Neural progenitor cell (in vitro differentiated cells): ENCODE measurements around the gene FAIM. TPM values are rescaled to one million over a fixed set of nuclear protein-coding genes. Genes with fewer than 3 reads are reported as not detected.
"Not testable (repeated sequence)": the region's sequence is repeated elsewhere in the genome, so short reads cannot be mapped to it uniquely, and the experiment has no call there.

Experiments
- DNase-seq: peaks from one replicate; pipeline ENCODE4 v3.0.0-alpha.2; 2016; ENCODE audit warnings: low spot score
- H2AFZ ChIP-seq: fragments of 200-600 bp; sonication (generic); replicated peaks from 2 replicates; pipeline ENCODE4 v1.6.1; 2016; ENCODE audit warnings: antibody characterized with exemption
- H3F3A ChIP-seq: fragments of 200-600 bp; sonication (generic); 2 replicates; pipeline ENCODE4 v1.6.1; 2016; ENCODE audit warnings: antibody characterized with exemption, low read depth
- H3K27ac ChIP-seq: fragments of 200-600 bp; sonication (generic); 2 replicates; pipeline ENCODE4 v1.5.1; 2016; ENCODE audit warnings: mild to moderate bottlenecking
- H3K27me3 ChIP-seq: fragments of 200-600 bp; sonication (generic); 2 replicates; pipeline ENCODE4 v1.6.1; 2016; ENCODE audit warnings: mild to moderate bottlenecking, moderate library complexity
- H3K36me3 ChIP-seq: fragments of 200-600 bp; sonication (generic); 2 replicates; pipeline ENCODE4 v1.5.1; 2016
- H3K4me1 ChIP-seq: fragments of 200-600 bp; sonication (generic); 2 replicates; pipeline ENCODE4 v1.6.1; 2016; ENCODE audit warnings: mixed run types
- H3K4me2 ChIP-seq: fragments of 200-600 bp; sonication (generic); 2 replicates; pipeline ENCODE4 v1.6.1; 2016
- H3K4me3 ChIP-seq: fragments of 200-600 bp; sonication (generic); 2 replicates; pipeline ENCODE4 v1.5.1; 2016
- H3K79me2 ChIP-seq: fragments of 200-600 bp; sonication (generic); 2 replicates; pipeline ENCODE4 v1.6.1; 2016; ENCODE audit warnings: low read depth
- H3K9ac ChIP-seq: fragments of 200-600 bp; sonication (generic); 2 replicates; pipeline ENCODE4 v1.6.1; 2016
- H3K9me3 ChIP-seq: fragments of 200-600 bp; sonication (generic); 2 replicates; pipeline ENCODE4 v1.5.1; 2016; ENCODE audit warnings: low read depth
- H4K20me1 ChIP-seq: fragments of 200-600 bp; sonication (generic); 2 replicates; pipeline ENCODE4 v1.6.1; 2016; ENCODE audit warnings: low read depth
- H3K27ac Mint-ChIP-seq: 3 replicates; pipeline ENCODE4 v1.8.0; 2021; ENCODE audit warnings: mixed read lengths
- H3K27me3 Mint-ChIP-seq: 2 replicates; pipeline ENCODE4 v1.8.0; 2022; ENCODE audit warnings: low read depth, mild to moderate bottlenecking, inconsistent platforms, moderate library complexity, mixed read lengths; ENCODE audit not compliant: insufficient read depth
- H3K36me3 Mint-ChIP-seq: 3 replicates; pipeline ENCODE4 v1.8.0; 2021; ENCODE audit warnings: mixed read lengths
- H3K4me1 Mint-ChIP-seq: 3 replicates; pipeline ENCODE4 v1.8.0; 2021; ENCODE audit warnings: mixed read lengths
- H3K4me3 Mint-ChIP-seq: 3 replicates; pipeline ENCODE4 v1.8.0; 2021; ENCODE audit warnings: mild to moderate bottlenecking, moderate library complexity, mixed read lengths
- H3K9me3 Mint-ChIP-seq: 3 replicates; pipeline ENCODE4 v1.8.0; 2020; ENCODE audit warnings: mixed read lengths
- CTCF ChIP-seq: fragments of 200-600 bp; sonication (generic); IDR thresholded peaks from 2 replicates; pipeline ENCODE4 v1.5.1; 2017; ENCODE audit warnings: antibody characterized with exemption, mild to moderate bottlenecking
- EZH2 ChIP-seq: fragments of 200-600 bp; sonication (generic); IDR thresholded peaks from 2 replicates; pipeline ENCODE4 v1.6.1; 2017; ENCODE audit warnings: antibody characterized with exemption, mild to moderate bottlenecking, moderate library complexity
- EZH2phosphoT487 ChIP-seq: fragments of 200-600 bp; sonication (generic); IDR thresholded peaks from 2 replicates; pipeline ENCODE4 v1.6.1; 2017; ENCODE audit warnings: antibody characterized with exemption
- total RNA-seq: library from RNA; depleted of rRNA; stranded (reverse); fragments of >200 nt; gene quantifications from 2 replicates; pipeline ENCODE4 v1.2.3, GENCODE V29; 2015; ENCODE audit warnings: low replicate concordance

Gene FAIM
- total RNA-seq, 1 donor from 2014 or later = 13.2 TPM

GRCh38 chr3:138678874-138679392 is 70.4 kb downstream of the FAIM start:
- no peaks in the 10 kb centered on the region for H3K27me3 ChIP-seq
- no peak for DNase-seq
- no peak overlapping the region for H3K4me3 ChIP-seq
- no peak overlapping the region for H3K9ac ChIP-seq
- H3K27ac Mint-ChIP-seq = peak overlapping the region; percentile 46
- peaks cover 28% of the 10 kb centered on the region for H3K36me3 Mint-ChIP-seq
- no peak overlapping the region for H2AFZ ChIP-seq
- no peaks in the 10 kb centered on the region for H4K20me1 ChIP-seq
- no peaks in the 10 kb centered on the region for H3K9me3 ChIP-seq
- H3K79me2 ChIP-seq = no peaks in the 10 kb centered on the region
- H3K4me1 ChIP-seq = no peaks in the 10 kb centered on the region
- H3K27ac ChIP-seq = no peak overlapping the region
- H3K4me2 ChIP-seq = no peak overlapping the region
- no peaks in the 10 kb centered on the region for H3F3A ChIP-seq
- H3K4me1 Mint-ChIP-seq = peaks cover 2% of the 10 kb centered on the region
- no peaks in the 10 kb centered on the region for H3K27me3 Mint-ChIP-seq
- TF ChIP-seq CTCF (no peak), EZH2 (no peak), EZH2phosphoT487 (no peak)
- H3K4me3 Mint-ChIP-seq = no peak overlapping the region
- H3K9me3 Mint-ChIP-seq = peaks cover 20% of the 10 kb centered on the region
- peaks cover 9% of the 10 kb centered on the region for H3K36me3 ChIP-seq

- peaks cover 10% of the 10 kb centered on the region for H3K36me3 Mint-ChIP-seq
- not testable (repeated sequence) for H3K4me2 ChIP-seq, H3K9me3 Mint-ChIP-seq, H3K27me3 Mint-ChIP-seq, H3K79me2 ChIP-seq, H3K36me3 ChIP-seq, H3K9ac ChIP-seq, H3K9me3 ChIP-seq, H4K20me1 ChIP-seq, H3K4me1 ChIP-seq, H3K27ac Mint-ChIP-seq, H3K27ac ChIP-seq, DNase-seq, H3K4me3 ChIP-seq, H3K4me3 Mint-ChIP-seq, H3K27me3 ChIP-seq, H2AFZ ChIP-seq, H3K4me1 Mint-ChIP-seq, H3F3A ChIP-seq
Measured at GRCh38 chr3:138680974-138681373, 72.4 kb downstream of the FAIM start.

GRCh38 chr3:138681463-138682220 is 73.1 kb downstream of the FAIM start:
- H3F3A ChIP-seq = no peaks in the 10 kb centered on the region
- H3K36me3 ChIP-seq = peaks cover 5% of the 10 kb centered on the region
- H3K36me3 Mint-ChIP-seq = peaks cover 8% of the 10 kb centered on the region
- no peaks in the 10 kb centered on the region for H3K4me1 Mint-ChIP-seq
- no peaks in the 10 kb centered on the region for H4K20me1 ChIP-seq
- no peak overlapping the region for H3K4me3 ChIP-seq
- TF ChIP-seq EZH2phosphoT487 (no peak), CTCF (no peak), EZH2 (no peak)
- H3K4me3 Mint-ChIP-seq = no peak overlapping the region
- H3K4me2 ChIP-seq = no peak overlapping the region
- no peak overlapping the region for H3K27ac Mint-ChIP-seq
- H3K79me2 ChIP-seq = no peaks in the 10 kb centered on the region
- H3K9me3 ChIP-seq = no peaks in the 10 kb centered on the region
- no peaks in the 10 kb centered on the region for H3K27me3 Mint-ChIP-seq
- no peak overlapping the region for H3K9ac ChIP-seq
- H3K4me1 ChIP-seq = no peaks in the 10 kb centered on the region
- H3K9me3 Mint-ChIP-seq = peaks cover 2% of the 10 kb centered on the region
- H3K27ac ChIP-seq = no peak overlapping the region
- no peaks in the 10 kb centered on the region for H3K27me3 ChIP-seq
- DNase-seq = no peak
- no peak overlapping the region for H2AFZ ChIP-seq

GRCh38 chr3:138682648-138683047 is 74.1 kb downstream of the FAIM start:
- no peak overlapping the region for H3K4me3 Mint-ChIP-seq
- no peak overlapping the region for H2AFZ ChIP-seq
- H3K9ac ChIP-seq = no peak overlapping the region
- no peaks in the 10 kb centered on the region for H3K9me3 ChIP-seq
- TF ChIP-seq EZH2 (no peak), CTCF (no peak), EZH2phosphoT487 (no peak)
- H3F3A ChIP-seq = no peaks in the 10 kb centered on the region
- H3K4me2 ChIP-seq = no peak overlapping the region
- no peak overlapping the region for H3K4me3 ChIP-seq
- no peaks in the 10 kb centered on the region for H3K27me3 Mint-ChIP-seq
- H3K4me1 Mint-ChIP-seq = no peaks in the 10 kb centered on the region
- H3K9me3 Mint-ChIP-seq = no peaks in the 10 kb centered on the region
- H3K36me3 Mint-ChIP-seq = peaks cover 8% of the 10 kb centered on the region
- H3K79me2 ChIP-seq = no peaks in the 10 kb centered on the region
- peaks cover 5% of the 10 kb centered on the region for H3K36me3 ChIP-seq
- H3K27ac ChIP-seq = no peak overlapping the region
- H4K20me1 ChIP-seq = no peaks in the 10 kb centered on the region
- H3K4me1 ChIP-seq = no peaks in the 10 kb centered on the region
- no peak for DNase-seq
- no peak overlapping the region for H3K27ac Mint-ChIP-seq
- H3K27me3 ChIP-seq = no peaks in the 10 kb centered on the region
